GM23338 (cell line): Measurements from ENCODE around the gene JARID2.

Experiments used
- EZH2 ChIP-seq: fragments of 200-600 bp; sonication (generic); IDR thresholded peaks from one replicate; pipeline ENCODE4 v1.8.0; 2017; ENCODE audit warnings: antibody characterized with exemption, mild to moderate bottlenecking, low read depth; ENCODE audit not compliant: unreplicated experiment
- EZH2phosphoT487 ChIP-seq: fragments of 200-600 bp; sonication (generic); IDR thresholded peaks from one replicate; pipeline ENCODE4 v1.8.1; 2018; ENCODE audit warnings: antibody characterized with exemption; ENCODE audit not compliant: unreplicated experiment
- JUNB ChIP-seq: IDR thresholded peaks from one replicate; pipeline ENCODE4 v1.6.1; 2016; ENCODE audit warnings: antibody characterized with exemption; ENCODE audit not compliant: unreplicated experiment
- POLR2AphosphoS5 ChIP-seq: IDR thresholded peaks from 2 replicates; pipeline ENCODE4 v1.6.1; 2016; ENCODE audit warnings: antibody characterized with exemption, low read depth
- STAT1 ChIP-seq: IDR thresholded peaks from one replicate; pipeline ENCODE4 v1.6.1; 2016; ENCODE audit warnings: antibody characterized with exemption; ENCODE audit not compliant: unreplicated experiment
- ZNF114 ChIP-seq: fragments of 250-450 bp; sonication (Bioruptor Pico); IDR thresholded peaks from 2 replicates; pipeline ENCODE4 v1.5.0; 2020; ENCODE audit warnings: mild to moderate bottlenecking, moderate library complexity
- TF ChIP-seq, protein P1 (sequence below), 2 experiments: fragments of 200-600 bp in 1 of 2; sonication (generic) in 1 of 2; conservative IDR thresholded peaks; 2 replicates each; pipeline versions ENCODE4 v1.5.1 to v1.6.1; 2016 to 2017; ENCODE audit warnings: antibody characterized with exemption in 2 of 2, low read depth in 2 of 2, mild to moderate bottlenecking in 2 of 2, moderate library complexity in 1 of 2
- TF ChIP-seq, protein P2 (sequence below): IDR thresholded peaks from 2 replicates; pipeline ENCODE4 v1.6.1; 2016; ENCODE audit warnings: antibody characterized with exemption
- TF ChIP-seq, protein P3 (sequence below): IDR thresholded peaks from one replicate; pipeline ENCODE4 v1.6.1; 2018; ENCODE audit warnings: antibody characterized with exemption; ENCODE audit not compliant: unreplicated experiment

DNA sequence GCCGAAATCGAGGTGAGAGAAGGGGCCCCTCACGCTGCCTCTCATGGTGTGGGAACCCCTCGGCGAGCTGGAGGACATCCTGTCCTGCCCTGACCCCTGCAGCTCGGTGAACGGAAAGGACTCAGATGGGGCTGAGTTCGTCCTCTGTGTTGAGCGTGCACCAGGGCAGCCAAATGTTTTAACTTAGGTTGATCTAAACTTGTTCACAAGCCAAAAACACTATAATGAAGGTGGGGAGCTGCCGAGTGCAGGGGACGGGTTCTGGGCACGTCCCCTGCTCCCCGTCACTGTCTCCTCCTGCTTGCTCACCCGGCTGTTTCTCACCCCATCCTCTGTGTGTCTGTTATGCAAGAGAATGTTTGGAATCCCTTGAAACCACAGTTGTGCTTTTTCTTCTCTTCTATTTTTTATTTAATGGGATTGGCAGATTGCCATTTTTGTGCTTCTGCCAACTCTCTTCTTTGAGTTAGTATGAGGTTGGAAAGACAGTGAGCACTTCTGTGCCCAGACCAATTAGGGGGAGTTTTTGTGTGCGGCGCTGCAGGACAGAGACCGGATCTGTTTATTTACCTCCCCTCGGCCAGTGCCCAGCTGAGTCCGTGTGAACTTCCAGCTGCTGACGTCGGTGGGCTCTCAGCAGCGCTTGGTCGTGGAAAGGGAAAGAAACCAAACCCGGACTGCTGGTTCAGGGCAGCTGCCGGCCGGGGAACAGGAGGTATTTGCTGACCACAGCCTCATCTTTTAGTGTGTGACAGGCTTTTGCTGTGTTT is 258.9 kb downstream of the JARID2 start:
- TF ChIP-seq POLR2AphosphoS5 (0 out of 2 replicates have a peak, but pooled peaks have one; percentile 10), EZH2 (no peak), EZH2phosphoT487 (no peak), STAT1 (no peak), ZNF114 (CRISPR knock-in tag) (no peak), JUNB (no peak)
- TF ChIP-seq, protein P1, sequence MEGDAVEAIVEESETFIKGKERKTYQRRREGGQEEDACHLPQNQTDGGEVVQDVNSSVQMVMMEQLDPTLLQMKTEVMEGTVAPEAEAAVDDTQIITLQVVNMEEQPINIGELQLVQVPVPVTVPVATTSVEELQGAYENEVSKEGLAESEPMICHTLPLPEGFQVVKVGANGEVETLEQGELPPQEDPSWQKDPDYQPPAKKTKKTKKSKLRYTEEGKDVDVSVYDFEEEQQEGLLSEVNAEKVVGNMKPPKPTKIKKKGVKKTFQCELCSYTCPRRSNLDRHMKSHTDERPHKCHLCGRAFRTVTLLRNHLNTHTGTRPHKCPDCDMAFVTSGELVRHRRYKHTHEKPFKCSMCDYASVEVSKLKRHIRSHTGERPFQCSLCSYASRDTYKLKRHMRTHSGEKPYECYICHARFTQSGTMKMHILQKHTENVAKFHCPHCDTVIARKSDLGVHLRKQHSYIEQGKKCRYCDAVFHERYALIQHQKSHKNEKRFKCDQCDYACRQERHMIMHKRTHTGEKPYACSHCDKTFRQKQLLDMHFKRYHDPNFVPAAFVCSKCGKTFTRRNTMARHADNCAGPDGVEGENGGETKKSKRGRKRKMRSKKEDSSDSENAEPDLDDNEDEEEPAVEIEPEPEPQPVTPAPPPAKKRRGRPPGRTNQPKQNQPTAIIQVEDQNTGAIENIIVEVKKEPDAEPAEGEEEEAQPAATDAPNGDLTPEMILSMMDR (conservative IDR thresholded peaks at IDR 0.05; ENCODE audit: low read depth in 2 of 2): no peak
- TF ChIP-seq, protein P2, sequence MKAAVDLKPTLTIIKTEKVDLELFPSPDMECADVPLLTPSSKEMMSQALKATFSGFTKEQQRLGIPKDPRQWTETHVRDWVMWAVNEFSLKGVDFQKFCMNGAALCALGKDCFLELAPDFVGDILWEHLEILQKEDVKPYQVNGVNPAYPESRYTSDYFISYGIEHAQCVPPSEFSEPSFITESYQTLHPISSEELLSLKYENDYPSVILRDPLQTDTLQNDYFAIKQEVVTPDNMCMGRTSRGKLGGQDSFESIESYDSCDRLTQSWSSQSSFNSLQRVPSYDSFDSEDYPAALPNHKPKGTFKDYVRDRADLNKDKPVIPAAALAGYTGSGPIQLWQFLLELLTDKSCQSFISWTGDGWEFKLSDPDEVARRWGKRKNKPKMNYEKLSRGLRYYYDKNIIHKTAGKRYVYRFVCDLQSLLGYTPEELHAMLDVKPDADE: no peak
- TF ChIP-seq, protein P3, sequence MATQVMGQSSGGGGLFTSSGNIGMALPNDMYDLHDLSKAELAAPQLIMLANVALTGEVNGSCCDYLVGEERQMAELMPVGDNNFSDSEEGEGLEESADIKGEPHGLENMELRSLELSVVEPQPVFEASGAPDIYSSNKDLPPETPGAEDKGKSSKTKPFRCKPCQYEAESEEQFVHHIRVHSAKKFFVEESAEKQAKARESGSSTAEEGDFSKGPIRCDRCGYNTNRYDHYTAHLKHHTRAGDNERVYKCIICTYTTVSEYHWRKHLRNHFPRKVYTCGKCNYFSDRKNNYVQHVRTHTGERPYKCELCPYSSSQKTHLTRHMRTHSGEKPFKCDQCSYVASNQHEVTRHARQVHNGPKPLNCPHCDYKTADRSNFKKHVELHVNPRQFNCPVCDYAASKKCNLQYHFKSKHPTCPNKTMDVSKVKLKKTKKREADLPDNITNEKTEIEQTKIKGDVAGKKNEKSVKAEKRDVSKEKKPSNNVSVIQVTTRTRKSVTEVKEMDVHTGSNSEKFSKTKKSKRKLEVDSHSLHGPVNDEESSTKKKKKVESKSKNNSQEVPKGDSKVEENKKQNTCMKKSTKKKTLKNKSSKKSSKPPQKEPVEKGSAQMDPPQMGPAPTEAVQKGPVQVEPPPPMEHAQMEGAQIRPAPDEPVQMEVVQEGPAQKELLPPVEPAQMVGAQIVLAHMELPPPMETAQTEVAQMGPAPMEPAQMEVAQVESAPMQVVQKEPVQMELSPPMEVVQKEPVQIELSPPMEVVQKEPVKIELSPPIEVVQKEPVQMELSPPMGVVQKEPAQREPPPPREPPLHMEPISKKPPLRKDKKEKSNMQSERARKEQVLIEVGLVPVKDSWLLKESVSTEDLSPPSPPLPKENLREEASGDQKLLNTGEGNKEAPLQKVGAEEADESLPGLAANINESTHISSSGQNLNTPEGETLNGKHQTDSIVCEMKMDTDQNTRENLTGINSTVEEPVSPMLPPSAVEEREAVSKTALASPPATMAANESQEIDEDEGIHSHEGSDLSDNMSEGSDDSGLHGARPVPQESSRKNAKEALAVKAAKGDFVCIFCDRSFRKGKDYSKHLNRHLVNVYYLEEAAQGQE: no peak
